CD4-positive, alpha-beta T cell (primary cell): ENCODE data around the gene KIAA2012. TPM values are rescaled to one million over a fixed set of nuclear protein-coding genes. Genes with fewer than 3 reads are reported as not detected.

ENCODE experiments used
- ATAC-seq: fragments of 200-7000 bp; cut with Tn5 transposase; one replicate; pipeline ENCODE4 v1.10.0; 2022; ENCODE audit warnings: mild to moderate bottlenecking; ENCODE audit not compliant: poor library complexity
- CTCF ChIA-PET: fragments of 350-600 bp; sonication (Branson Sonifier 250); formaldehyde crosslinking; loops from one replicate; lab custom pipeline; 2021; ENCODE audit warnings: antibody characterized with exemption, inconsistent platforms; lab: Charles Lee
- POLR2A ChIA-PET: fragments of 350-600 bp; sonication (Branson Sonifier 250); formaldehyde crosslinking; loops from one replicate; lab custom pipeline; 2021; ENCODE audit warnings: antibody characterized with exemption, inconsistent platforms; lab: Charles Lee
- DNase-seq, 14 experiments: peaks; one replicate each; pipeline ENCODE4 v3.0.0-alpha.2; 2013 to 2020; ENCODE audit warnings: mixed read lengths in 2 of 14
- H3K27ac ChIP-seq, 2 donors: one replicate each; pipeline versions ENCODE4 v1.5.1 to v1.7.0; 2013; ENCODE audit warnings: low read length in 2 of 2, low read depth in 1 of 2, mild to moderate bottlenecking in 1 of 2
- H3K27me3 ChIP-seq, 2 experiments: 1 replicate in 1 of 2; 2 replicates in 1 of 2; pipeline versions ENCODE4 v1.6.1 to v1.7.0; 2013; ENCODE audit warnings: low read length in 2 of 2, control low read depth in 1 of 2, mild to moderate bottlenecking in 1 of 2, moderate library complexity in 1 of 2; ENCODE audit not compliant: insufficient read depth in 2 of 2, control insufficient read depth in 1 of 2
- H3K36me3 ChIP-seq: one replicate; pipeline ENCODE4 v1.6.1; 2013; ENCODE audit warnings: low read length, control low read depth; ENCODE audit not compliant: insufficient read depth
- H3K4me1 ChIP-seq: one replicate; pipeline ENCODE4 v1.6.1; 2013; ENCODE audit warnings: low read length, control low read depth; ENCODE audit not compliant: insufficient read depth
- H3K4me3 ChIP-seq: one replicate; pipeline ENCODE4 v1.5.1; 2013; ENCODE audit warnings: mild to moderate bottlenecking, low read length, moderate library complexity
- H3K9me3 ChIP-seq, 2 experiments: 1 replicate in 1 of 2; 2 replicates in 1 of 2; pipeline versions ENCODE4 v1.6.1 to v1.7.0; 2013; ENCODE audit warnings: low read length in 2 of 2, mild to moderate bottlenecking in 2 of 2, control low read depth in 1 of 2, moderate library complexity in 1 of 2; ENCODE audit not compliant: control insufficient read depth in 1 of 2, insufficient read depth in 1 of 2
- H3K27ac Mint-ChIP-seq: one replicate; pipeline ENCODE4 v1.8.0; 2020; ENCODE audit warnings: mixed read lengths
- H3K27me3 Mint-ChIP-seq: one replicate; pipeline ENCODE4 v1.8.0; 2021; ENCODE audit warnings: mixed read lengths
- H3K36me3 Mint-ChIP-seq: one replicate; pipeline ENCODE4 v1.8.0; 2021; ENCODE audit warnings: low read depth, mixed read lengths
- H3K4me1 Mint-ChIP-seq: one replicate; pipeline ENCODE4 v1.8.0; 2021; ENCODE audit warnings: low read depth, mixed read lengths
- H3K4me3 Mint-ChIP-seq: one replicate; pipeline ENCODE4 v1.8.0; 2020; ENCODE audit warnings: mild to moderate bottlenecking, mixed read lengths
- H3K9me3 Mint-ChIP-seq: one replicate; pipeline ENCODE4 v1.8.0; 2020; ENCODE audit warnings: mixed read lengths
- CTCF ChIP-seq: fragments of 200-600 bp; IDR thresholded peaks from one replicate; pipeline ENCODE4 v1.8.0; 2022; ENCODE audit warnings: antibody characterized with exemption, mild to moderate bottlenecking
- intact Hi-C, 2 experiments: fragments of 100-400 bp; cut with DNase I in 1 of 2; cut with micrococcal nuclease in 1 of 2; formaldehyde crosslinking; loops; one replicate each; pipeline versions ENCODE4 v1.15.1 to v1.9.0; 2023 to 2025; cut with DNase I, micrococcal nuclease
- total RNA-seq, 174 experiments: library from RNA in 2 of 174; stranded (reverse) in 2 of 174; gene quantifications; one replicate each; pipeline ENCODE4 v1.2.3 and lab custom pipeline; 2021 to 2026

KIAA2012 gene
- total RNA-seq, 2 experiments from 2014 or later: not detected

- TF ChIP-seq CTCF: no peak
- no peaks in the 10 kb centered on the region for H3K4me1 ChIP-seq
- ChIA-PET POLR2A (no interaction called here), CTCF (no interaction called here)
- H3K9me3 ChIP-seq: no peaks in the 10 kb centered on the region
- Mint-ChIP-seq H3K9me3 (no peaks in the 10 kb centered on the region), H3K27ac (no peak overlapping the region), H3K27me3 (peaks cover 16% of the 10 kb centered on the region), H3K4me1 (no peaks in the 10 kb centered on the region), H3K36me3 (no peaks in the 10 kb centered on the region), H3K4me3 (no peak overlapping the region)
- H3K27me3 ChIP-seq: peaks cover 0 to 2% of the 10 kb centered on the region in 2 experiments
- no peaks in the 10 kb centered on the region for H3K36me3 ChIP-seq
- H3K27ac ChIP-seq: no peak overlapping the region
- DNase-seq: no peak
- H3K4me3 ChIP-seq: no peak overlapping the region
- no peak for ATAC-seq
- intact Hi-C loops: no loop called here
These were observed 84.3 kb downstream of the KIAA2012 start for GRCh38 chr2:202157211-202157990.

GRCh38 chr2:202158796-202159195 lies 85.7 kb downstream of the KIAA2012 start:
- DNase-seq (no peak), ATAC-seq (no peak)
- Histone ChIP-seq H3K27ac (no peak overlapping the region), H3K4me3 (no peak overlapping the region), H3K36me3 (no peaks in the 10 kb centered on the region), H3K4me1 (no peaks in the 10 kb centered on the region), H3K9me3 (no peaks in the 10 kb centered on the region), H3K27me3 (peaks cover 0 to 2% of the 10 kb centered on the region in 2 experiments)
- no peak overlapping the region for H3K4me3 Mint-ChIP-seq
- intact Hi-C loops: no loop called here
- no peaks in the 10 kb centered on the region for H3K9me3 Mint-ChIP-seq
- H3K27ac Mint-ChIP-seq: no peak overlapping the region
- no peaks in the 10 kb centered on the region for H3K4me1 Mint-ChIP-seq
- CTCF ChIA-PET: no interaction called here
- POLR2A ChIA-PET: no interaction called here
- peaks cover 8% of the 10 kb centered on the region for H3K27me3 Mint-ChIP-seq
- no peaks in the 10 kb centered on the region for H3K36me3 Mint-ChIP-seq
- TF ChIP-seq CTCF: no peak

- H3K27me3 Mint-ChIP-seq: peaks cover 1% of the 10 kb centered on the region
- Histone ChIP-seq H3K36me3 (no peaks in the 10 kb centered on the region), H3K27me3 (no peaks in the 10 kb centered on the region), H3K27ac (no peak overlapping the region), H3K4me1 (no peaks in the 10 kb centered on the region), H3K9me3 (no peaks in the 10 kb centered on the region), H3K4me3 (no peak overlapping the region)
- no peaks in the 10 kb centered on the region for H3K36me3 Mint-ChIP-seq
- H3K9me3 Mint-ChIP-seq: no peaks in the 10 kb centered on the region
- no peak overlapping the region for H3K27ac Mint-ChIP-seq
- CTCF ChIA-PET: interaction anchor here (0.5 kb wide), 1 partner anchor 359 kb away, joined by 3 read pairs; no protein-coding TSS in a partner anchor
- POLR2A ChIA-PET: no interaction called here
- TF ChIP-seq CTCF: no peak
- H3K4me1 Mint-ChIP-seq: no peaks in the 10 kb centered on the region
- intact Hi-C loops: no loop called here
- DNase-seq: no peak
- H3K4me3 Mint-ChIP-seq: no peak overlapping the region
- no peak for ATAC-seq
These were observed 88.2 kb downstream of the KIAA2012 start for GRCh38 chr2:202161151-202161835.
